Tibial nerve (tissue), 4 donors: ENCODE results near the gene KIRREL3. TPM values are rescaled to one million over a fixed set of nuclear protein-coding genes. Genes with fewer than 3 reads are reported as not detected.

Experiments
- DNase-seq, 2 donors: peaks; one replicate each; pipeline ENCODE4 v3.0.0-alpha.2; 2019; ENCODE audit warnings: low spot score in 2 of 2
- H3K27ac ChIP-seq, 4 donors: fragments of 200-600 bp; sonication (generic) in 3 of 4; one replicate each; pipeline ENCODE4 v1.5.1; 2017 to 2019; ENCODE audit warnings: mild to moderate bottlenecking in 1 of 4
- H3K27me3 ChIP-seq, 2 donors: fragments of 200-600 bp; sonication (generic) in 1 of 2; one replicate each; pipeline versions ENCODE4 v1.5.1 to v1.6.0; 2017 to 2019
- H3K36me3 ChIP-seq, 3 donors: fragments of 200-600 bp; sonication (generic); one replicate each; pipeline ENCODE4 v1.5.1; 2018 to 2019
- H3K4me1 ChIP-seq, 4 donors: fragments of 200-600 bp; sonication (generic) in 3 of 4; one replicate each; pipeline ENCODE4 v1.5.1; 2017 to 2019
- H3K4me3 ChIP-seq, 4 donors: fragments of 200-600 bp; sonication (generic) in 3 of 4; one replicate each; pipeline ENCODE4 v1.5.1; 2017 to 2019; ENCODE audit warnings: mild to moderate bottlenecking in 1 of 4, moderate library complexity in 1 of 4
- H3K9me3 ChIP-seq, 4 donors: fragments of 200-600 bp; sonication (generic) in 3 of 4; one replicate each; pipeline ENCODE4 v1.5.1; 2017 to 2019
- CTCF ChIP-seq, 5 experiments: fragments of 200-600 bp in 3 of 5; fragments of 450-650 bp in 2 of 5; sonication (generic) in 3 of 5; IDR thresholded peaks; one replicate each; pipeline ENCODE4 v1.5.1; 2016 to 2019; ENCODE audit warnings: antibody characterized with exemption in 5 of 5, mild to moderate bottlenecking in 3 of 5, moderate library complexity in 2 of 5
- EP300 ChIP-seq, 2 donors: sonication (generic); formaldehyde crosslinking; IDR thresholded peaks; one replicate each; pipeline ENCODE4 v1.6.1; 2017; ENCODE audit warnings: antibody characterized with exemption in 2 of 2, mild to moderate bottlenecking in 1 of 2
- POLR2A ChIP-seq, 2 donors: fragments of 450-650 bp; IDR thresholded peaks; one replicate each; pipeline ENCODE4 v1.6.1; 2017; ENCODE audit warnings: antibody characterized with exemption in 2 of 2, mild to moderate bottlenecking in 2 of 2, moderate library complexity in 2 of 2
- WGBS, 2 donors: methylation state at CpG; one replicate each; pipeline ENCODE4 v1.1.5; 2018; 5-methylcytosine and 5-hydroxymethylcytosine counted together
- total RNA-seq, 4 donors: library from RNA; depleted of rRNA; stranded (reverse); fragments of >200 nt; gene quantifications; one replicate each; pipeline ENCODE4 v1.1.0, GENCODE V29; 2016

The KIRREL3 gene
- total RNA-seq, 4 donors from 2014 or later = not detected

GRCh38 chr11:126461096-126461440 is 539.5 kb downstream of the KIRREL3 start:
- no peak for DNase-seq
- H3K36me3 ChIP-seq = no peaks in the 10 kb centered on the region
- no peak overlapping the region for H3K27ac ChIP-seq
- no peak overlapping the region for H3K4me3 ChIP-seq
- TF ChIP-seq EP300 (IDR thresholded peaks at IDR 0.05) (no peak), POLR2A (IDR thresholded peaks at IDR 0.05) (no peak), CTCF (IDR thresholded peaks at IDR 0.05) (no peak)
- H3K4me1 ChIP-seq = peaks cover 0 to 13% (median 0%) of the 10 kb centered on the region in 4 donors
- no peaks in the 10 kb centered on the region for H3K27me3 ChIP-seq
- WGBS, 2 donors = 83 to 93% methylated on average over 5 to 8 of the region's 8 CpGs
- peaks cover 0 to 6% (median 0%) of the 10 kb centered on the region in 4 donors for H3K9me3 ChIP-seq

GRCh38 chr11:126460417-126461095 is 540.0 kb downstream of the KIRREL3 start:
- no peaks in the 10 kb centered on the region for H3K36me3 ChIP-seq
- peaks cover 0 to 6% (median 0%) of the 10 kb centered on the region in 4 donors for H3K9me3 ChIP-seq
- no peaks in the 10 kb centered on the region for H3K27me3 ChIP-seq
- no peak for DNase-seq
- WGBS, 2 donors = 80 to 84% methylated on average over 14 to 15 of the region's 15 CpGs
- no peak overlapping the region for H3K4me3 ChIP-seq
- H3K4me1 ChIP-seq = peaks cover 0 to 8% (median 0%) of the 10 kb centered on the region in 4 donors
- no peak for TF ChIP-seq EP300 (IDR thresholded peaks at IDR 0.05)
- TF ChIP-seq POLR2A (IDR thresholded peaks at IDR 0.05) = no peak
- no peak for TF ChIP-seq CTCF (IDR thresholded peaks at IDR 0.05)
- H3K27ac ChIP-seq = no peak overlapping the region

GRCh38 chr11:126459691-126460281 is 540.8 kb downstream of the KIRREL3 start:
- no peak overlapping the region for H3K27ac ChIP-seq
- WGBS, 2 donors = 47 to 55% methylated on average over 10 of the region's 10 CpGs
- H3K36me3 ChIP-seq = no peaks in the 10 kb centered on the region
- no peaks in the 10 kb centered on the region for H3K27me3 ChIP-seq
- peaks cover 0 to 5% (median 0%) of the 10 kb centered on the region in 4 donors for H3K4me1 ChIP-seq
- no peak for DNase-seq
- no peak for TF ChIP-seq CTCF (IDR thresholded peaks at IDR 0.05)
- peak in 1 of 2 donors; percentile 33 for TF ChIP-seq EP300 (IDR thresholded peaks at IDR 0.05)
- no peak overlapping the region for H3K4me3 ChIP-seq
- H3K9me3 ChIP-seq = peaks cover 0 to 6% (median 0%) of the 10 kb centered on the region in 4 donors

GRCh38 chr11:126457817-126458216 is 542.8 kb downstream of the KIRREL3 start:
- peaks cover 0 to 6% (median 0%) of the 10 kb centered on the region in 4 donors for H3K4me1 ChIP-seq
- no peaks in the 10 kb centered on the region for H3K9me3 ChIP-seq
- no peak for TF ChIP-seq CTCF (IDR thresholded peaks at IDR 0.05)
- no peak for TF ChIP-seq EP300 (IDR thresholded peaks at IDR 0.05)
- TF ChIP-seq POLR2A (IDR thresholded peaks at IDR 0.05) = no peak
- no peaks in the 10 kb centered on the region for H3K27me3 ChIP-seq
- H3K27ac ChIP-seq = no peak overlapping the region
- DNase-seq = no peak
- WGBS, 2 donors = 85 to 87% methylated on average over 8 of the region's 8 CpGs
- no peak overlapping the region for H3K4me3 ChIP-seq
- no peaks in the 10 kb centered on the region for H3K36me3 ChIP-seq

- no peak for TF ChIP-seq POLR2A (IDR thresholded peaks at IDR 0.05)
- no peak for TF ChIP-seq CTCF (IDR thresholded peaks at IDR 0.05)
- no peak for TF ChIP-seq EP300 (IDR thresholded peaks at IDR 0.05)
- H3K9me3 ChIP-seq = no peaks in the 10 kb centered on the region
- WGBS, 2 donors = 85% methylated on average over 20 of the region's 20 CpGs
- no peak overlapping the region for H3K4me3 ChIP-seq
- no peak for DNase-seq
- no peaks in the 10 kb centered on the region for H3K36me3 ChIP-seq
- peaks cover 0 to 14% (median 0%) of the 10 kb centered on the region in 4 donors for H3K4me1 ChIP-seq
- no peak overlapping the region for H3K27ac ChIP-seq
- no peaks in the 10 kb centered on the region for H3K27me3 ChIP-seq
Measured at GRCh38 chr11:126456783-126457542, 543.6 kb downstream of the KIRREL3 start.
